Right ventricle myocardium superior (tissue), 1 donor: ENCODE data around the gene DPP10. TPM values are rescaled to one million over a fixed set of nuclear protein-coding genes. Genes with fewer than 3 reads are reported as not detected.
"Not testable (repeated sequence)": the region's sequence is repeated elsewhere in the genome, so short reads cannot be mapped to it uniquely, and the experiment has no call there.

ENCODE experiments used
- ATAC-seq: fragments of 200-7000 bp; cut with Tn5 transposase; one replicate; pipeline ENCODE4 v1.9.1; 2020; ENCODE audit warnings: mild to moderate bottlenecking; ENCODE audit not compliant: poor library complexity
- DNase-seq: peaks from one replicate; pipeline ENCODE4 v3.0.0-alpha.2; 2020
- intact Hi-C: fragments of 100-400 bp; cut with DNase I; formaldehyde crosslinking; loops from one replicate; pipeline ENCODE4 v1.11.2; 2022
- total RNA-seq: library from RNA; stranded (reverse); fragmentation: NEBNext Ultra II Directional; extraction: Animal tissue kit (Norgen Biotek cat#: 25700); gene quantifications from one replicate; pipeline ENCODE4 v1.2.1, GENCODE V29; 2021
- donor health status: DM: no; HTN: yes; CAD: no; lungs with severe emphysema.

The DPP10 gene
- total RNA-seq, 1 donor from 2014 or later, result 0.32 TPM

- no peak for ATAC-seq
- intact Hi-C loops, result no loop called here
- DNase-seq, result no peak
These were observed 569.3 kb downstream of the DPP10 start for GRCh38 chr2:115011721-115012120.

- DNase-seq, intact Hi-C loops, ATAC-seq: not testable (repeated sequence)
These were observed 579.6 kb downstream of the DPP10 start for GRCh38 chr2:115022013-115022412.

GRCh38 chr2:115034801-115035200 lies 592.4 kb downstream of the DPP10 start:
- no peak for ATAC-seq

GRCh38 chr2:115036818-115037217 lies 594.4 kb downstream of the DPP10 start:
- intact Hi-C loops, result no loop called here
- no peak for DNase-seq
- ATAC-seq, result no peak

More at GRCh38 chr2:115034801-115035200, 592.4 kb downstream of the DPP10 start:
- DNase-seq, result no peak
- intact Hi-C loops, result no loop called here

GRCh38 chr2:115057473-115057872 lies 615.0 kb downstream of the DPP10 start:
- DNase-seq (no peak), ATAC-seq (no peak)
- intact Hi-C loops, result no loop called here

GRCh38 chr2:115070002-115070401 lies 627.6 kb downstream of the DPP10 start:
- no peak for DNase-seq
- intact Hi-C loops, result no loop called here
- ATAC-seq, result no peak

- no peak for ATAC-seq
- intact Hi-C loops, result no loop called here
- DNase-seq, result no peak
These were observed 629.1 kb downstream of the DPP10 start for GRCh38 chr2:115071534-115071933.

GRCh38 chr2:115075800-115076199 lies 633.4 kb downstream of the DPP10 start:
- ATAC-seq, result no peak
- intact Hi-C loops, result no loop called here
- DNase-seq, result no peak

GRCh38 chr2:115077626-115078025 lies 635.2 kb downstream of the DPP10 start:
- intact Hi-C loops, result no loop called here
- ATAC-seq (no peak), DNase-seq (no peak)

GRCh38 chr2:115083225-115083624 lies 640.8 kb downstream of the DPP10 start:
- intact Hi-C loops, result loop anchor here (5.0 kb wide), 1 partner anchor 356 kb away; no protein-coding TSS in a partner anchor
- no peak for DNase-seq
- ATAC-seq, result no peak

GRCh38 chr2:115083711-115084110 lies 641.3 kb downstream of the DPP10 start:
- intact Hi-C loops, result loop anchor here (5.0 kb wide), 1 partner anchor 356 kb away; no protein-coding TSS in a partner anchor
- ATAC-seq, result no peak
- no peak for DNase-seq

GRCh38 chr2:115084446-115084845 lies 642.0 kb downstream of the DPP10 start:
- ATAC-seq (no peak), DNase-seq (no peak)
- intact Hi-C loops, result loop anchor here (5.0 kb wide), 1 partner anchor 357 kb away; no protein-coding TSS in a partner anchor

- ATAC-seq, intact Hi-C loops, DNase-seq: not testable (repeated sequence)
These were observed 643.7 kb downstream of the DPP10 start for GRCh38 chr2:115086051-115086620.

- ATAC-seq (no peak), DNase-seq (no peak)
- intact Hi-C loops, result no loop called here
These were observed 652.0 kb downstream of the DPP10 start for GRCh38 chr2:115094441-115094840.

- intact Hi-C loops, result no loop called here
- DNase-seq, result no peak
- ATAC-seq, result no peak
These were observed 663.5 kb downstream of the DPP10 start for GRCh38 chr2:115105966-115106365.

GRCh38 chr2:115115135-115115534 lies 672.7 kb downstream of the DPP10 start:
- no peak for DNase-seq
- intact Hi-C loops, result no loop called here
- no peak for ATAC-seq

- ATAC-seq (no peak), DNase-seq (no peak)
- intact Hi-C loops, result no loop called here
These were observed 675.9 kb downstream of the DPP10 start for GRCh38 chr2:115118306-115118705.

GRCh38 chr2:115119086-115119485 lies 676.6 kb downstream of the DPP10 start:
- DNase-seq (no peak), ATAC-seq (no peak)
- intact Hi-C loops, result no loop called here

- no peak for DNase-seq
- ATAC-seq, result no peak
- intact Hi-C loops, result no loop called here
These were observed 680.3 kb downstream of the DPP10 start for GRCh38 chr2:115122701-115123100.

- intact Hi-C loops, result no loop called here
- DNase-seq, result no peak
- ATAC-seq, result no peak
These were observed 682.4 kb downstream of the DPP10 start for GRCh38 chr2:115124817-115125216.

- DNase-seq, result no peak
- ATAC-seq, result no peak
- intact Hi-C loops, result no loop called here
These were observed 687.1 kb downstream of the DPP10 start for GRCh38 chr2:115129536-115129935.
